ENCODE results near the gene NUBPL.
"Not testable (repeated sequence)": the region's sequence is repeated elsewhere in the genome, so short reads cannot be mapped to it uniquely, and the experiment has no call there.

Gene NUBPL

GRCh38 chr14:31703056-31703455 is 141.9 kb downstream of the NUBPL start:
- no peak for TF ChIP-seq CTCF (IDR thresholded peaks at IDR 0.05; ENCODE audit: low read depth, low read length, missing control alignments)
- no peak for DNase-seq (ENCODE audit: low read depth)
- H3K4me3 ChIP-seq (ENCODE audit: low read depth, low read length): no peak overlapping the region

GRCh38 chr14:31705731-31706130 is 144.5 kb downstream of the NUBPL start:
- DNase-seq (ENCODE audit: low read depth): no peak
- no peak for TF ChIP-seq CTCF (IDR thresholded peaks at IDR 0.05; ENCODE audit: low read depth, low read length, missing control alignments)
- no peak overlapping the region for H3K4me3 ChIP-seq (ENCODE audit: low read depth, low read length)

- H3K4me3 ChIP-seq (ENCODE audit: low read depth, low read length); DNase-seq (ENCODE audit: low read depth): not testable (repeated sequence)
These were observed 147.5 kb downstream of the NUBPL start for GRCh38 chr14:31708661-31709060.

- no peak for DNase-seq (ENCODE audit: low read depth)
- H3K4me3 ChIP-seq (ENCODE audit: low read depth, low read length): no peak overlapping the region
- no peak for TF ChIP-seq CTCF (IDR thresholded peaks at IDR 0.05; ENCODE audit: low read depth, low read length, missing control alignments)
These were observed 151.3 kb downstream of the NUBPL start for GRCh38 chr14:31712244-31713127.

- no peak for DNase-seq (ENCODE audit: low read depth)
- no peak overlapping the region for H3K4me3 ChIP-seq (ENCODE audit: low read depth, low read length)
- no peak for TF ChIP-seq CTCF (IDR thresholded peaks at IDR 0.05; ENCODE audit: low read depth, low read length, missing control alignments)
These were observed 155.0 kb downstream of the NUBPL start for GRCh38 chr14:31716208-31716607.

- no peak for TF ChIP-seq CTCF (IDR thresholded peaks at IDR 0.05; ENCODE audit: low read depth, low read length, missing control alignments)
- H3K4me3 ChIP-seq (ENCODE audit: low read depth, low read length): no peak overlapping the region
These were observed 156.3 kb downstream of the NUBPL start for GRCh38 chr14:31717294-31718085.

GRCh38 chr14:31718585-31718984 is 157.4 kb downstream of the NUBPL start:
- no peak for TF ChIP-seq CTCF (IDR thresholded peaks at IDR 0.05; ENCODE audit: low read depth, low read length, missing control alignments)

More at GRCh38 chr14:31717294-31718085, 156.3 kb downstream of the NUBPL start:
- no peak for DNase-seq (ENCODE audit: low read depth)

More at GRCh38 chr14:31718585-31718984, 157.4 kb downstream of the NUBPL start:
- DNase-seq (ENCODE audit: low read depth): no peak
- H3K4me3 ChIP-seq (ENCODE audit: low read depth, low read length): no peak overlapping the region
